ENCODE data around the gene OPA3.

DNA sequence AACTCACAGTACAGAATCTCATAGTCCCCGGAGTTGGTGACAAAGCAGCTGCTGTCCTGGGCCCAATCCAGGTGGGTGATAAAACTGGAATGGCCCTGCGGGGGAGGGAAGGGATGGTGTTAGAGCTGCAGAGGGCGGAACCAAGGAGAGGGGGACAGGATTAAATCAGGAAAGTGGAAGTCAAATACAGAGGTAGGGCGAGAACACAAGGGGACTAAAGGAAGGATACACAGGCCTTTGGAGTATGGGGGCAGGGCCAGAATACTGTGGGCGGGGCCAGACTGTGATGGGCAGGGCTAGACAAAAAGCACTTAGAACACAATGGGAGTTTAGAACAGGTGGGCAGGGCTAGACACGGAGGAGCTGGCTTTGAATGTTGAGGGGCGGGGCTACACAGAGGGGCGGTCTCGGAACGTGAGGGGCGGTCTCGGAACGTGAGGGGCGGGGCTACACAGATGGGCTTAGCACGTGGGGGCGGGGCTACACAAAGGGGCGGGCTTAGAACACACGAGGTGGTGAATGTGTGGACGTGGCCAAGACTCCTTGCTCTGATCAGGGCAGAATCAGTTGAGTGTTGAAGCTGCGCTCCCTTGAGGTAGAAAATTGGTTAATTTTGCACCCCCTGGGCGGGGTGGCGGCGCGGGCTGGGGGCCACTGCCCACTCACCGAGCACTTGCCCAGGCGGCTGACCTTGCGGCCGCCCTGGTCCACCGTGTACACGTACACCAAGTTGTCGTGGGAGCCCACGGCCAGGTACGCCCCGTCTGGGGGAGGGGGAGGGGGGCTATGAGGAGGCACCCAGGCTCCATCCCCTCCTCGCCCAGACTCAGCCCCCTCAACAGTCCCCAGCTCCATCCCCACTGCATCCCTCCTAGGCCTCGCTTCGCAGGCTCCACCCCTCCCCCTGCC lies 31.4 kb upstream of the OPA3 start:
- TF ChIP-seq, protein P1, sequence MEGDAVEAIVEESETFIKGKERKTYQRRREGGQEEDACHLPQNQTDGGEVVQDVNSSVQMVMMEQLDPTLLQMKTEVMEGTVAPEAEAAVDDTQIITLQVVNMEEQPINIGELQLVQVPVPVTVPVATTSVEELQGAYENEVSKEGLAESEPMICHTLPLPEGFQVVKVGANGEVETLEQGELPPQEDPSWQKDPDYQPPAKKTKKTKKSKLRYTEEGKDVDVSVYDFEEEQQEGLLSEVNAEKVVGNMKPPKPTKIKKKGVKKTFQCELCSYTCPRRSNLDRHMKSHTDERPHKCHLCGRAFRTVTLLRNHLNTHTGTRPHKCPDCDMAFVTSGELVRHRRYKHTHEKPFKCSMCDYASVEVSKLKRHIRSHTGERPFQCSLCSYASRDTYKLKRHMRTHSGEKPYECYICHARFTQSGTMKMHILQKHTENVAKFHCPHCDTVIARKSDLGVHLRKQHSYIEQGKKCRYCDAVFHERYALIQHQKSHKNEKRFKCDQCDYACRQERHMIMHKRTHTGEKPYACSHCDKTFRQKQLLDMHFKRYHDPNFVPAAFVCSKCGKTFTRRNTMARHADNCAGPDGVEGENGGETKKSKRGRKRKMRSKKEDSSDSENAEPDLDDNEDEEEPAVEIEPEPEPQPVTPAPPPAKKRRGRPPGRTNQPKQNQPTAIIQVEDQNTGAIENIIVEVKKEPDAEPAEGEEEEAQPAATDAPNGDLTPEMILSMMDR (IDR thresholded peaks at IDR 0.05): no peak
- no peak for TF ChIP-seq POLR2A (IDR thresholded peaks at IDR 0.05)
